RWPE1 (cell line): ENCODE results near the gene ZNF585A.
"Not testable (repeated sequence)": the region's sequence is repeated elsewhere in the genome, so short reads cannot be mapped to it uniquely, and the experiment has no call there.

Experiments
- CTCF ChIA-PET: fragments of 350-600 bp; sonication (Branson Sonifier 250); formaldehyde crosslinking; extraction: SDS; loops from one replicate; lab custom pipeline; 2021; lab: Yijun Ruan, JAX
- POLR2A ChIA-PET: fragments of 400-600 bp; formaldehyde crosslinking; extraction: SDS; loops from one replicate; lab custom pipeline; 2020; ENCODE audit warnings: antibody characterized with exemption; ENCODE audit not compliant: low non-redundant PET; lab: Yijun Ruan, JAX
- DNase-seq: peaks from one replicate; pipeline ENCODE4 v3.0.0; 2012; ENCODE audit warnings: low spot score
- H3K27ac ChIP-seq: fragments of 450-650 bp; 2 replicates; pipeline ENCODE4 v1.5.1; 2017
- TF ChIP-seq, protein P1 (sequence below): fragments of 450-650 bp; conservative IDR thresholded peaks from 2 replicates; pipeline ENCODE4 v1.5.1; 2017; ENCODE audit warnings: low read depth, mild to moderate bottlenecking

ZNF585A gene

GRCh38 chr19:37197768-37198167 is 25.3 kb upstream of the ZNF585A start:
- no peak for DNase-seq
- CTCF ChIA-PET, result no interaction called here
- TF ChIP-seq, protein P1, sequence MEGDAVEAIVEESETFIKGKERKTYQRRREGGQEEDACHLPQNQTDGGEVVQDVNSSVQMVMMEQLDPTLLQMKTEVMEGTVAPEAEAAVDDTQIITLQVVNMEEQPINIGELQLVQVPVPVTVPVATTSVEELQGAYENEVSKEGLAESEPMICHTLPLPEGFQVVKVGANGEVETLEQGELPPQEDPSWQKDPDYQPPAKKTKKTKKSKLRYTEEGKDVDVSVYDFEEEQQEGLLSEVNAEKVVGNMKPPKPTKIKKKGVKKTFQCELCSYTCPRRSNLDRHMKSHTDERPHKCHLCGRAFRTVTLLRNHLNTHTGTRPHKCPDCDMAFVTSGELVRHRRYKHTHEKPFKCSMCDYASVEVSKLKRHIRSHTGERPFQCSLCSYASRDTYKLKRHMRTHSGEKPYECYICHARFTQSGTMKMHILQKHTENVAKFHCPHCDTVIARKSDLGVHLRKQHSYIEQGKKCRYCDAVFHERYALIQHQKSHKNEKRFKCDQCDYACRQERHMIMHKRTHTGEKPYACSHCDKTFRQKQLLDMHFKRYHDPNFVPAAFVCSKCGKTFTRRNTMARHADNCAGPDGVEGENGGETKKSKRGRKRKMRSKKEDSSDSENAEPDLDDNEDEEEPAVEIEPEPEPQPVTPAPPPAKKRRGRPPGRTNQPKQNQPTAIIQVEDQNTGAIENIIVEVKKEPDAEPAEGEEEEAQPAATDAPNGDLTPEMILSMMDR, result no peak
- POLR2A ChIA-PET, result no interaction called here
- H3K27ac ChIP-seq, result no peak overlapping the region

DNA sequence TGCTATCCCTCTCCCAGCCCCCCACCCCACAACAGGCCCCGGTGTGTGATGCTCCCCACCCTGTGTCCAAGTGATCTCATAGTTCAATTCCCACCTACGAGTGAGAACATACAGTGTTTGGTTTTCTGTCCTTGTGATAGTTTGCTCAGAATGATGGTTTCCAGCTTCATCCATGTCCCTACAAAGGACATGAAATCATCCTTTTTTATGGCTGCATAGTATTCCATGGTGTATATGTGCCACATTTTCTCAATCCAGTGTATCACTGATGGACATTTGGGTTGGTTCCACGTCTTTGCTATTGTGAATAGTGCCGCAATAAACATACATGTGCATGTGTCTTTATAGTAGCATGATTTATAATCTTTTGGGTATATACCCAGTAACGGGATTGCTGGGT is 24.6 kb upstream of the ZNF585A start:
- CTCF ChIA-PET, H3K27ac ChIP-seq, POLR2A ChIA-PET, DNase-seq: not testable (repeated sequence)

- CTCF ChIA-PET, H3K27ac ChIP-seq, DNase-seq, POLR2A ChIA-PET: not testable (repeated sequence)
Measured at GRCh38 chr19:37195248-37195647, 22.8 kb upstream of the ZNF585A start.

DNA sequence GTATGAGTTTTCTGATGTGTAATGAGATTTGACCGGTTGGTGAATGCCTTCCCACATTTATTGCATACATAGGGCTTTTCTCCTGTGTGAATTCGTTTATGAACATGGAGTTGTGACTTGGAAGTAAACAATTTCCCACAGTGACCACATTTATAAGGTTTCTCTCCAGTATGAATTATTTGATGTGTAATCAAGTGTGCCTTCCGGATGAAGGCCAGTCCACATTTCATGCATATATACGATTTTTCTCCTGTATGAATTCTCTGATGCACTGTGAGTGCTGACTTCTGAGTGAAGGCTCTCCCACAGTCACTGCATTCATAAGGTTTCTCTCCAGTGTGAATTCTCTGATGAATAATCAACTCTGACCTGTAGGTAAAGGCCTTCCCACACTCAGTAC is 13.6 kb upstream of the ZNF585A start:
- CTCF ChIA-PET, POLR2A ChIA-PET, DNase-seq, H3K27ac ChIP-seq: not testable (repeated sequence)

DNA sequence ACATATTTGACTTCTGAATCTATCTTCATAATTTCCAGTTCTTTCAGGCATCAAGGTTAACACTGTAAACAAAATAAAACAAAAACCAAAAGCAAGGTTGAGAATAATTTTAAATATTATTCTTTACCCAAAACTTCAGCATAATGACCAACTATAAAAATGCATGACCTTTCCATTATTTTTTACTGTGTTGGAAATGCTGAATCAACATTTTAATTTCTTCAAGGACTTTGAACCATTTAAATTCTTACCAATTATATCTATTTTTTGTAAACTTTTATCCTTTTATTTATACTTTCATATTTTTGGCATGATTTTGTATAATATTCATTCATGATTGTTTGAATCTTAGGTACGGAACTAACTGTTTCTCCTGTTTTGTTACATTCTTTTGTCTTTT is 6.9 kb downstream of the ZNF585A start:
- ChIA-PET POLR2A (no interaction called here), CTCF (no interaction called here)
- DNase-seq, result no peak
- TF ChIP-seq, protein P1, result no peak
- H3K27ac ChIP-seq, result no peak overlapping the region

GRCh38 chr19:37160153-37160552 is 12.3 kb downstream of the ZNF585A start:
- ChIA-PET POLR2A (no interaction called here), CTCF (no interaction called here)
- H3K27ac ChIP-seq, result no peak overlapping the region
- DNase-seq, result no peak
- TF ChIP-seq, protein P1, result no peak

GRCh38 chr19:37148214-37148613 is 24.3 kb downstream of the ZNF585A start:
- ChIA-PET POLR2A (no interaction called here), CTCF (no interaction called here)
- no peak overlapping the region for H3K27ac ChIP-seq
- TF ChIP-seq, protein P1, result no peak
- no peak for DNase-seq

- TF ChIP-seq, protein P1, result no peak
- CTCF ChIA-PET, result no interaction called here
- POLR2A ChIA-PET, result no interaction called here
- no peak for DNase-seq
- no peak overlapping the region for H3K27ac ChIP-seq
Measured at GRCh38 chr19:37136111-37136510, 36.4 kb downstream of the ZNF585A start.
